ENCODE data around the gene CPED1. TPM values are rescaled to one million over a fixed set of nuclear protein-coding genes. Genes with fewer than 3 reads are reported as not detected.

CPED1 gene
- total RNA-seq, 1 experiment from 2014 or later, result 0.44 TPM

- no peak overlapping the region for H3K27ac Mint-ChIP-seq
- H3K4me3 Mint-ChIP-seq, result no peak overlapping the region
- ChIA-PET CTCF (no interaction called here), POLR2A (no interaction called here)
- no peaks in the 10 kb centered on the region for H3K36me3 Mint-ChIP-seq
- DNase-seq (ENCODE audit: low spot score) (no peak), ATAC-seq (no peak)
- H3K4me1 Mint-ChIP-seq, result peaks cover 10% of the 10 kb centered on the region
- no peaks in the 10 kb centered on the region for H3K9me3 Mint-ChIP-seq
- TF ChIP-seq IRF1 (CRISPR knock-in tag; IDR thresholded peaks at IDR 0.05) (no peak), RELA (CRISPR knock-in tag; IDR thresholded peaks at IDR 0.05; ENCODE audit: borderline replicate concordance) (no peak), ZBTB21 (CRISPR knock-in tag; IDR thresholded peaks at IDR 0.05; ENCODE audit: borderline replicate concordance) (no peak), HMGA2 (CRISPR knock-in tag; IDR thresholded peaks at IDR 0.05) (no peak), HMGXB4 (CRISPR knock-in tag; IDR thresholded peaks at IDR 0.05) (no peak), ZNF532 (CRISPR knock-in tag; IDR thresholded peaks at IDR 0.05; ENCODE audit: borderline replicate concordance) (no peak), TCF7 (CRISPR knock-in tag; IDR thresholded peaks at IDR 0.05; ENCODE audit: low read depth) (no peak), ETV6 (CRISPR knock-in tag; IDR thresholded peaks at IDR 0.05) (no peak), MXD4 (CRISPR knock-in tag; IDR thresholded peaks at IDR 0.05; ENCODE audit: borderline replicate concordance) (no peak), E2F5 (CRISPR knock-in tag; IDR thresholded peaks at IDR 0.05) (no peak), GRHL2 (CRISPR knock-in tag; IDR thresholded peaks at IDR 0.05; ENCODE audit: insufficient replicate concordance, severe bottlenecking) (no peak), PRDM15 (CRISPR knock-in tag; IDR thresholded peaks at IDR 0.05) (no peak), ERG (CRISPR knock-in tag; IDR thresholded peaks at IDR 0.05) (no peak), ZNF396 (CRISPR knock-in tag; IDR thresholded peaks at IDR 0.05; ENCODE audit: borderline replicate concordance) (no peak), FOXK1 (CRISPR knock-in tag; IDR thresholded peaks at IDR 0.05) (no peak), ZNF121 (CRISPR knock-in tag; IDR thresholded peaks at IDR 0.05) (no peak), CREM (CRISPR knock-in tag; IDR thresholded peaks at IDR 0.05) (no peak), GABPB1 (CRISPR knock-in tag; IDR thresholded peaks at IDR 0.05) (no peak)
- H3K27me3 Mint-ChIP-seq (ENCODE audit: low read depth), result peaks cover 20% of the 10 kb centered on the region
Observed at GRCh38 chr7:121334875-121335648, 346.6 kb downstream of the CPED1 start.

Measured in WTC11 (cell line).